Fibroblast of villous mesenchyme (primary cell): ENCODE data around the gene ZBTB48. TPM values are rescaled to one million over a fixed set of nuclear protein-coding genes. Genes with fewer than 3 reads are reported as not detected.

Experiments used
- DNase-seq: peaks from one replicate; pipeline ENCODE4 v3.0.0-alpha.2; 2010; ENCODE audit warnings: low read depth
- H3K4me3 ChIP-seq: 2 replicates; pipeline ENCODE4 v1.5.1; 2011; ENCODE audit warnings: low read depth, mild to moderate bottlenecking, low read length
- total RNA-seq: library from RNA; depleted of rRNA; stranded (reverse); fragments of >200 nt; gene quantifications from 2 replicates; pipeline ENCODE4 v1.2.3, GENCODE V29; 2012
- TF ChIP-seq, protein P1 (sequence below): IDR thresholded peaks from 2 replicates; pipeline ENCODE4 v1.5.1; 2012; ENCODE audit warnings: low read depth, mild to moderate bottlenecking, low read length; ENCODE audit not compliant: insufficient read depth

The ZBTB48 gene
- total RNA-seq, 1 donor, result 10.8 TPM

GRCh38 chr1:6591644-6592043 lies 11.8 kb downstream of the ZBTB48 start:
- TF ChIP-seq, protein P1, sequence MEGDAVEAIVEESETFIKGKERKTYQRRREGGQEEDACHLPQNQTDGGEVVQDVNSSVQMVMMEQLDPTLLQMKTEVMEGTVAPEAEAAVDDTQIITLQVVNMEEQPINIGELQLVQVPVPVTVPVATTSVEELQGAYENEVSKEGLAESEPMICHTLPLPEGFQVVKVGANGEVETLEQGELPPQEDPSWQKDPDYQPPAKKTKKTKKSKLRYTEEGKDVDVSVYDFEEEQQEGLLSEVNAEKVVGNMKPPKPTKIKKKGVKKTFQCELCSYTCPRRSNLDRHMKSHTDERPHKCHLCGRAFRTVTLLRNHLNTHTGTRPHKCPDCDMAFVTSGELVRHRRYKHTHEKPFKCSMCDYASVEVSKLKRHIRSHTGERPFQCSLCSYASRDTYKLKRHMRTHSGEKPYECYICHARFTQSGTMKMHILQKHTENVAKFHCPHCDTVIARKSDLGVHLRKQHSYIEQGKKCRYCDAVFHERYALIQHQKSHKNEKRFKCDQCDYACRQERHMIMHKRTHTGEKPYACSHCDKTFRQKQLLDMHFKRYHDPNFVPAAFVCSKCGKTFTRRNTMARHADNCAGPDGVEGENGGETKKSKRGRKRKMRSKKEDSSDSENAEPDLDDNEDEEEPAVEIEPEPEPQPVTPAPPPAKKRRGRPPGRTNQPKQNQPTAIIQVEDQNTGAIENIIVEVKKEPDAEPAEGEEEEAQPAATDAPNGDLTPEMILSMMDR, result no peak
- no peak for DNase-seq
- H3K4me3 ChIP-seq, result no peak overlapping the region

DNA sequence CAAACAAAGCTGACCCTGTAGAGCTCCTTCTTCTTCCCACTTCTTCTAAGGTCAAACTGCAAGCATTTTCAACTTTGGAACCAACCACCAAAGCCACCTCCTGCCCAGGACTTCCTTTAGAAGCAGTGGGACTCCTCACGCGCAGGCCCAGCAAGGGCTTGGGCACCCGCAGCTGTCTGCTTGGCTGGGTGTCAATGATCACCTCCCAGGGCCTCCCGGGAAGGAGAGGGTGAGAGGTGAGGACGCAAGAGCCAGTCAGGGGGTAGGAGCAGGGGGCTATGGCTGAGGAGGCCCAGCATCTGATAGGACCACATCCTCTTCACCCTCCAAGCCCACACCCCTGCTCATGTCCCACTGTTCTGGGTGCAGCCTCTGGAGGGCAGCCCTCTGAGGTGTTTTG lies 12.6 kb downstream of the ZBTB48 start:
- TF ChIP-seq, protein P1, result no peak
- H3K4me3 ChIP-seq, result no peak overlapping the region
- DNase-seq, result no peak

DNA sequence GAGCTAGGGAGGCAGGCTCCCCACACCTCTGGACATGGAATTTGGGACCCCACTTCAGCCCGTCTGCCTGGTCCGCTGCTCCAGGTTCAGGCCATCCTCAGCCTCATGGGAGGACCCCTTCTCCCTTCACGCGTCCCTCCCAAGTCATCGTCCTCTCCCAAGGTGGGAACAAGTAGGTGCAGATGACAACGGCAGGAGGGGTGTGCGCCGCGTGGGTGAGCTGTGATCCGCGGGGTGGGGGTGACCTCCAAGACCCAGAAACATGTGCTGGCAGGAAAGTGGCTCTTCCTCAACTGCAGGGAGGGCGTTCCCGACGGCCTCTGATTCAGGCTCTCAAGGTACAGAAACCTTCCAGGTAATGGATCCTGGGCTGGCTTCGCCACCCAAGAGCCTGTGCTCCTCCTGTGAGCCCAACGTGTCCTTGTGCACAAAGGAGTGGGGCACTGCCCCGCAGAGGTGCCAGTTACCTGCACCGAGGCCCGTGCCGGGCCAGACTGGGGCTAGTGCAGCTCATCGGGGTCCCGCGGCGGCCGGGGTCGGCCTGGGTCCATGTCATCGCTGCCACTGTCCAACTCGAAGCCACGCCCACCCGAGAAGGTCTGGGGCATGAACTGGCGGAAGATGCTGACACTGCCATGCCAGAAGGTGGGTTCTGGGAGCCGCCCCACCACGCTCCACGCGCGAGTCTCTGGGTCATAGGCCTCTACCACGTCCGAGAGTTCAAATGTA lies 13.2 kb downstream of the ZBTB48 start:
- TF ChIP-seq, protein P1, result no peak
- H3K4me3 ChIP-seq, result no peak overlapping the region
- DNase-seq, result no peak

- TF ChIP-seq, protein P1, result no peak
- no peak for DNase-seq
- no peak overlapping the region for H3K4me3 ChIP-seq
Observed at GRCh38 chr1:6593810-6594209, 14.0 kb downstream of the ZBTB48 start.

DNA sequence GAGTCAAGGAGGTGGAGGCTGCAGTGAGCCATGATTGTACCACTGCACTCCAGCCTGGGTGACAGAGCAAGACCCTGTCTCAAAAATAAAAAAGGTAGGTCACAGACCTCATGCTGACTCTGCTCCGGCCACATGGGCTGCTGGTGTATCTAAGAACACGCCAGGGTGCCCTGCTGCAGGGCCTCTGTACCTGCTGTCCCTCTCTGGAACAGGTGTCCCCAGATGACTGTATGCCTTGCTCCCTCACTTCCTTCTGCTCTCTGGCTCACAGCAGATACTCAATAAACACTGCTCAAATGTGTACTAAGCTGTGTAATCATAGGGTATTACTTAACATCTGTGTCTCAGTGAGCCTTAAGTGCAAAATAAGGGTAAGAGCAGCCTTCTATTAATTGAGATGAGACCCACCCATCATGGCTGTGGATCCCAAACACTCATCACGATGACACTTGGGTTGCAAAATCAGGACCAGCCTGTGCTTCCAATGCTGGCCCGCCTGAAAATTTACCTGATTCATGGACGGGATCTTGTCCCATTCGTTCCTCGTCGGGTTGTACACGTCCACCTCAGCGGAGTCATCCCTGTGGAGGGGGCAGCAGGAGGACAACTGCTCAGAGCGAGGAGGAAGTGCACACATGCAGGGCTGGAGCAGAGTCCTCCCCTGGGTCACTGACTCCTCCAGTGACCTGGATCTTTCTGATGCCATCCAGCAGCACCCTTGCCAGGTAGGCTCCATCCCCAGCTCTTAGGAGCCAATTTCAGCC lies 15.4 kb downstream of the ZBTB48 start:
- no peak for DNase-seq
- TF ChIP-seq, protein P1, result no peak
- no peak overlapping the region for H3K4me3 ChIP-seq

- TF ChIP-seq, protein P1, result no peak
- DNase-seq, result no peak
- no peak overlapping the region for H3K4me3 ChIP-seq
Observed at GRCh38 chr1:6596351-6596750, 16.6 kb downstream of the ZBTB48 start.
